ENCODE results near the gene BRD9.
"Not testable (repeated sequence)": the region's sequence is repeated elsewhere in the genome, so short reads cannot be mapped to it uniquely, and the experiment has no call there.

BRD9 gene

GRCh38 chr5:845676-846601 is 46.7 kb downstream of the BRD9 start:
- not testable (repeated sequence) for DNase-seq (ENCODE audit: low spot score); FAIRE-seq

- not testable (repeated sequence) for FAIRE-seq; DNase-seq (ENCODE audit: low spot score)
Measured at GRCh38 chr5:845031-845675, 47.4 kb downstream of the BRD9 start.

- not testable (repeated sequence) for DNase-seq (ENCODE audit: low spot score); FAIRE-seq
Measured at GRCh38 chr5:844426-844825, 48.2 kb downstream of the BRD9 start.

- FAIRE-seq; DNase-seq (ENCODE audit: low spot score): not testable (repeated sequence)
Measured at GRCh38 chr5:843926-844325, 48.7 kb downstream of the BRD9 start.

GRCh38 chr5:843371-843770 is 49.2 kb downstream of the BRD9 start:
- not testable (repeated sequence) for FAIRE-seq; DNase-seq (ENCODE audit: low spot score)

GRCh38 chr5:842402-843221 is 50.0 kb downstream of the BRD9 start:
- FAIRE-seq, result not testable (repeated sequence)

GRCh38 chr5:841531-842401 is 50.8 kb downstream of the BRD9 start:
- not testable (repeated sequence) for DNase-seq (ENCODE audit: low spot score); FAIRE-seq

More at GRCh38 chr5:842402-843221, 50.0 kb downstream of the BRD9 start:
- not testable (repeated sequence) for DNase-seq (ENCODE audit: low spot score)

GRCh38 chr5:840974-841435 is 51.6 kb downstream of the BRD9 start:
- DNase-seq (ENCODE audit: low spot score); FAIRE-seq: not testable (repeated sequence)

- not testable (repeated sequence) for FAIRE-seq; DNase-seq (ENCODE audit: low spot score)
Measured at GRCh38 chr5:840118-840973, 52.3 kb downstream of the BRD9 start.

GRCh38 chr5:838431-838851 is 54.2 kb downstream of the BRD9 start:
- DNase-seq (ENCODE audit: low spot score); FAIRE-seq: not testable (repeated sequence)

GRCh38 chr5:837621-838121 is 54.9 kb downstream of the BRD9 start:
- not testable (repeated sequence) for DNase-seq (ENCODE audit: low spot score); FAIRE-seq

- DNase-seq (ENCODE audit: low spot score); FAIRE-seq: not testable (repeated sequence)
Measured at GRCh38 chr5:835933-836612, 56.5 kb downstream of the BRD9 start.

- not testable (repeated sequence) for DNase-seq (ENCODE audit: low spot score); FAIRE-seq
Measured at GRCh38 chr5:834013-834412, 58.6 kb downstream of the BRD9 start.

- not testable (repeated sequence) for FAIRE-seq; DNase-seq (ENCODE audit: low spot score)
Measured at GRCh38 chr5:828194-828593, 64.4 kb downstream of the BRD9 start.

GRCh38 chr5:825544-825943 is 67.1 kb downstream of the BRD9 start:
- FAIRE-seq, result not testable (repeated sequence)

GRCh38 chr5:821504-821903 is 71.1 kb downstream of the BRD9 start:
- no peak for FAIRE-seq
- no peak for DNase-seq (ENCODE audit: low spot score)

More at GRCh38 chr5:825544-825943, 67.1 kb downstream of the BRD9 start:
- DNase-seq (ENCODE audit: low spot score), result not testable (repeated sequence)

- DNase-seq (ENCODE audit: low spot score) (no peak), FAIRE-seq (no peak)
Measured at GRCh38 chr5:820245-820644, 72.4 kb downstream of the BRD9 start.

GRCh38 chr5:819078-819477 is 73.5 kb downstream of the BRD9 start:
- FAIRE-seq, result no peak
- no peak for DNase-seq (ENCODE audit: low spot score)
